HL-60 (cell line): ENCODE results near the gene LUZP2.

Experiments used
- DNase-seq, 2 experiments: peaks; one replicate each; pipeline ENCODE4 v3.0.0-alpha.2; 2010 to 2020; ENCODE audit warnings: low read depth in 1 of 2, low spot score in 1 of 2
- H3K27ac ChIP-seq: fragments of 250-450 bp; sonication (Bioruptor Pico); replicated peaks from 2 replicates; pipeline ENCODE4 v1.5.1; 2020; ENCODE audit warnings: mild to moderate bottlenecking, moderate library complexity
- H3K27me3 ChIP-seq: fragments of 250-450 bp; sonication (Bioruptor Pico); 2 replicates; pipeline ENCODE4 v1.5.1; 2021; ENCODE audit warnings: mild to moderate bottlenecking, moderate library complexity; ENCODE audit not compliant: insufficient read depth, poor library complexity, severe bottlenecking
- H3K4me3 ChIP-seq: replicated peaks from 2 replicates; pipeline ENCODE4 v1.5.1; 2011; ENCODE audit warnings: mild to moderate bottlenecking, control low read depth, low read length; ENCODE audit not compliant: insufficient read depth
- GABPA ChIP-seq: IDR thresholded peaks from 2 replicates; pipeline ENCODE4 v1.6.1; 2012; ENCODE audit warnings: low read depth
- POLR2AphosphoS5 ChIP-seq: IDR thresholded peaks from 2 replicates; pipeline ENCODE4 v1.6.1; 2012; ENCODE audit warnings: low read depth
- SPI1 ChIP-seq: IDR thresholded peaks from 2 replicates; pipeline ENCODE4 v1.6.1; 2012; ENCODE audit warnings: low read depth, mild to moderate bottlenecking, borderline replicate concordance
- TF ChIP-seq, protein P1 (sequence below): IDR thresholded peaks from one replicate; pipeline ENCODE4 v1.5.1; 2011; ENCODE audit warnings: low read length, control low read depth, inconsistent platforms; ENCODE audit not compliant: insufficient read depth
- TF ChIP-seq, protein P2 (sequence below): IDR thresholded peaks from 2 replicates; pipeline ENCODE4 v1.6.1; 2012; ENCODE audit warnings: low read depth; ENCODE audit not compliant: insufficient replicate concordance

The LUZP2 gene

DNA sequence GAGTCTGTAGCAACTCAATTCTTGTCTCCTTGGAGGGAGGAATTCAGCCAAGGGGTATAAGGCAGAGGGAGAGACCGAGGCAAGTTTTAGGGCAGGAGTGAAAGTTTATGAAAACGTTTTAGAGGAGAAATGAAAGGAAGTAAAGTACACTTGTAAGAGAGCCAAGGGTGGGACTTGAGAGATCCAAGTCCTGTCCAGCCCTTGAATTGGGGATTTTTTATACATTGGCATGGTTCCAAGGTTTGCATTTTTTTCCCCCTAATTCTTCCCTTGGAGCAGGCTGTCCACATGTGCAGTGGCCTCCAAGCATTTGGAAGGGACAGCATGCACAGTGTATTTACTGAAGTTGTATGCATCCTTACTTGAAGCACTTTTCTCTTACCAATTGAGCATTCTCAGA, 192.1 kb downstream of the LUZP2 start:
- no peak for TF ChIP-seq SPI1
- TF ChIP-seq, protein P1, sequence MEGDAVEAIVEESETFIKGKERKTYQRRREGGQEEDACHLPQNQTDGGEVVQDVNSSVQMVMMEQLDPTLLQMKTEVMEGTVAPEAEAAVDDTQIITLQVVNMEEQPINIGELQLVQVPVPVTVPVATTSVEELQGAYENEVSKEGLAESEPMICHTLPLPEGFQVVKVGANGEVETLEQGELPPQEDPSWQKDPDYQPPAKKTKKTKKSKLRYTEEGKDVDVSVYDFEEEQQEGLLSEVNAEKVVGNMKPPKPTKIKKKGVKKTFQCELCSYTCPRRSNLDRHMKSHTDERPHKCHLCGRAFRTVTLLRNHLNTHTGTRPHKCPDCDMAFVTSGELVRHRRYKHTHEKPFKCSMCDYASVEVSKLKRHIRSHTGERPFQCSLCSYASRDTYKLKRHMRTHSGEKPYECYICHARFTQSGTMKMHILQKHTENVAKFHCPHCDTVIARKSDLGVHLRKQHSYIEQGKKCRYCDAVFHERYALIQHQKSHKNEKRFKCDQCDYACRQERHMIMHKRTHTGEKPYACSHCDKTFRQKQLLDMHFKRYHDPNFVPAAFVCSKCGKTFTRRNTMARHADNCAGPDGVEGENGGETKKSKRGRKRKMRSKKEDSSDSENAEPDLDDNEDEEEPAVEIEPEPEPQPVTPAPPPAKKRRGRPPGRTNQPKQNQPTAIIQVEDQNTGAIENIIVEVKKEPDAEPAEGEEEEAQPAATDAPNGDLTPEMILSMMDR, result no peak
- TF ChIP-seq, protein P2, sequence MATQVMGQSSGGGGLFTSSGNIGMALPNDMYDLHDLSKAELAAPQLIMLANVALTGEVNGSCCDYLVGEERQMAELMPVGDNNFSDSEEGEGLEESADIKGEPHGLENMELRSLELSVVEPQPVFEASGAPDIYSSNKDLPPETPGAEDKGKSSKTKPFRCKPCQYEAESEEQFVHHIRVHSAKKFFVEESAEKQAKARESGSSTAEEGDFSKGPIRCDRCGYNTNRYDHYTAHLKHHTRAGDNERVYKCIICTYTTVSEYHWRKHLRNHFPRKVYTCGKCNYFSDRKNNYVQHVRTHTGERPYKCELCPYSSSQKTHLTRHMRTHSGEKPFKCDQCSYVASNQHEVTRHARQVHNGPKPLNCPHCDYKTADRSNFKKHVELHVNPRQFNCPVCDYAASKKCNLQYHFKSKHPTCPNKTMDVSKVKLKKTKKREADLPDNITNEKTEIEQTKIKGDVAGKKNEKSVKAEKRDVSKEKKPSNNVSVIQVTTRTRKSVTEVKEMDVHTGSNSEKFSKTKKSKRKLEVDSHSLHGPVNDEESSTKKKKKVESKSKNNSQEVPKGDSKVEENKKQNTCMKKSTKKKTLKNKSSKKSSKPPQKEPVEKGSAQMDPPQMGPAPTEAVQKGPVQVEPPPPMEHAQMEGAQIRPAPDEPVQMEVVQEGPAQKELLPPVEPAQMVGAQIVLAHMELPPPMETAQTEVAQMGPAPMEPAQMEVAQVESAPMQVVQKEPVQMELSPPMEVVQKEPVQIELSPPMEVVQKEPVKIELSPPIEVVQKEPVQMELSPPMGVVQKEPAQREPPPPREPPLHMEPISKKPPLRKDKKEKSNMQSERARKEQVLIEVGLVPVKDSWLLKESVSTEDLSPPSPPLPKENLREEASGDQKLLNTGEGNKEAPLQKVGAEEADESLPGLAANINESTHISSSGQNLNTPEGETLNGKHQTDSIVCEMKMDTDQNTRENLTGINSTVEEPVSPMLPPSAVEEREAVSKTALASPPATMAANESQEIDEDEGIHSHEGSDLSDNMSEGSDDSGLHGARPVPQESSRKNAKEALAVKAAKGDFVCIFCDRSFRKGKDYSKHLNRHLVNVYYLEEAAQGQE, result no peak
- no peak for TF ChIP-seq POLR2AphosphoS5
- TF ChIP-seq GABPA, result no peak
- Histone ChIP-seq H3K27ac (no peak overlapping the region), H3K4me3 (no peak overlapping the region), H3K27me3 (no peaks in the 10 kb centered on the region)
- DNase-seq, result no peak

- DNase-seq, result no peak
- TF ChIP-seq POLR2AphosphoS5 (no peak), SPI1 (no peak), GABPA (no peak)
- TF ChIP-seq, protein P1, result no peak
- TF ChIP-seq, protein P2, result no peak
- Histone ChIP-seq H3K27ac (no peak overlapping the region), H3K4me3 (no peak overlapping the region), H3K27me3 (no peaks in the 10 kb centered on the region)
These were observed 200.8 kb downstream of the LUZP2 start for GRCh38 chr11:24697522-24698111.

- TF ChIP-seq, protein P1, result no peak
- TF ChIP-seq GABPA, result no peak
- no peak for TF ChIP-seq POLR2AphosphoS5
- TF ChIP-seq SPI1, result no peak
- TF ChIP-seq, protein P2, result no peak
- H3K4me3 ChIP-seq, result no peak overlapping the region
- H3K27ac ChIP-seq, result no peak overlapping the region
- DNase-seq, result no peak
- H3K27me3 ChIP-seq, result no peaks in the 10 kb centered on the region
These were observed 207.9 kb downstream of the LUZP2 start for GRCh38 chr11:24704716-24705115.
